HG02870 (cell line): Measurements from ENCODE around the gene SYK.
"Not testable (repeated sequence)": the region's sequence is repeated elsewhere in the genome, so short reads cannot be mapped to it uniquely, and the experiment has no call there.

ENCODE experiments used
- ATAC-seq: cut with Tn5 transposase; IDR thresholded peaks from one replicate; pipeline ENCODE4 v1.9.1; 2021; ENCODE audit warnings: mild to moderate bottlenecking, moderate library complexity; ENCODE audit not compliant: unreplicated experiment

Gene SYK

DNA sequence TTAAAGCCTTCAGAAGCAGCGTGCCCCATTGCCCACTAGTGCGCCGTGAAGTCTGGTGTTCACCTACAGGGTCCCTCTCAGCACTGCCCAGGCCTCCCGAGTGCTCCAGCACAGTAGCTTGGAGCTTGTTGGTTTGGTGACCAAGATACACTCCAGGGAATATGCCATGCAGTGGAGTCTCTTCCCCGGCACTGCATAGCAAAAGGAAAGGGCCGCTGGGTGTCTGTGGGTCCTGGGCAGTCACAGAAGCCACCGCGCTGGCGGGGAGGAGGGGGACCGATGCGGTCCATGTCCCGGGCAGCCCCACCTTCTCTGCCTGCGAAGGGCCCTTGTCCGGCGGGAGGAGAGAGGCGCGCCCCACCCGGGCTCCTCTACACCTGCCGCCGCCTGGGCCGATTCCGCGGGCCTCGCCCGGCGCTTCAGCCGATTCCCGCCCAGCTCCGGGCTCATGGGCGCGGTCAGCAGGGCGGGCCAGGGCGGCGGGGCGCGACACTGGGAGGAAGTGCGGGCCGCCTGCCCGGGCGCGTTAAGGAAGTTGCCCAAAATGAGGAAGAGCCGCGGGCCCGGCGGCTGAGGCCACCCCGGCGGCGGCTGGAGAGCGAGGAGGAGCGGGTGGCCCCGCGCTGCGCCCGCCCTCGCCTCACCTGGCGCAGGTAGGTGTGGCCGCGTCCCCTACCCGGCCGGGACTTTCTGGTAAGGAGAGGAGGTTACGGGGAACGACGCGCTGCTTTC, at the start of gene SYK:
Gene SYK (plus strand): TSS at position 579 of the 732 bp plus-strand sequence. CDS start 42,080 bp downstream, outside the sequence.
- ATAC-seq = peak; percentile 28

DNA sequence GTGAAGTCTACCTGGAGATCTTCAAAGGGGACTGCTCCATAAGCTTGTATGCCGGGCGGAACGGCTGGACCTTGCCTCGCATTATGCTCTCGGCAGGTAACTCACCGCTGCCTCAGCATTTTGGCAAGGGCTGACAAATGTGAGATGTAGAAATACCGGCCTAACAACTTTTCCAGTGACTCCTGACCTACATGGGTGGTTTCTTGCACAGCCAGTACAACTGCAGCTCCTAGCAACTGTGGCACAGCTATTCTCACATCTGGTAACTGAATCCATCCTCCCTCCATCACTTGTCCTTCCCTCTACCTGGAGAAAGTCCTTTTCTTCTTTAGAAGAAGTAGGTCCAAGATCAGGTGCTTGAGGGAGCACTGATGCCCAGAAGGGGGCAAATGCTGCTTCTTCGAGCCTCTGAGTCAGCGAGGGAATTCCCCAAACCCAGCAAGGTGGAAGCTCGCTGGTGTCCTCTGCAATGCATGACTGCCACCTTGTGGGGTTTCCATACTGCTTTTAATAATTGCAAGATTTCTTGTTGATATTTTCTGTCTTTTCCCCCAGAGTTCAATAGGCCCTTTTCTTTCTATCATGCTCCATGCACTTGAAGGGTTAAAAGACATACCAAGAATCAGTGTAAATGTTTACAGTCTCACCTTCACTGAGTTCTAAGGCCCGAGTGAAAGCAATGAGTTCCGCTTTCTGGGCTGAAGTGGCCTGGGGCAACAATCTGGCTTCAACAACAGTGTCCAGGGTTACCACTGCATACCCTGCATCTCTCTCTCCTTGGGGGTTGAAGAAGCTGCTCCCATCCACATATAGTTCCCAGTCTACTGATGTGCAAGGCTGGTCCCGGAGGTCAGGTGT, 45.9 kb upstream of the SYK start:
- not testable (repeated sequence) for ATAC-seq

DNA sequence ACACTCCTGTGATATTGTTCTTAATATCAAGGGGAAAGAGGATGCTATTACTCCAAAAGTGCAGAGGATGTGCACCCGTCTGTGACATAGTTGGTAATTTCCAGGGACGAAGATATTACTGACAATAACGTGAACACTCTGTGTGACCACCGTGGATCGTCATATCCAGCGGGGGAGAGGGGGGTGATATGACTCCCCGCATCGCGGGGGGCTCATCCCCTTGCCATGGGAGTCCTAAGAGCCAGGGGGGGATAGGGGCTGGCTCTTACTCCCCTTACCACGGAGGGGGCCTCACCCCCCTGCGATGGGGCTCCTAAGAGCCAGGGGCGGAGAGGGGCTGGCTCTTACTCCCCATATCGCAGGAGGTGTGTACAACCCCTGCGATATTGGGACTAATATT, 41.0 kb upstream of the SYK start:
- ATAC-seq = not testable (repeated sequence)

DNA sequence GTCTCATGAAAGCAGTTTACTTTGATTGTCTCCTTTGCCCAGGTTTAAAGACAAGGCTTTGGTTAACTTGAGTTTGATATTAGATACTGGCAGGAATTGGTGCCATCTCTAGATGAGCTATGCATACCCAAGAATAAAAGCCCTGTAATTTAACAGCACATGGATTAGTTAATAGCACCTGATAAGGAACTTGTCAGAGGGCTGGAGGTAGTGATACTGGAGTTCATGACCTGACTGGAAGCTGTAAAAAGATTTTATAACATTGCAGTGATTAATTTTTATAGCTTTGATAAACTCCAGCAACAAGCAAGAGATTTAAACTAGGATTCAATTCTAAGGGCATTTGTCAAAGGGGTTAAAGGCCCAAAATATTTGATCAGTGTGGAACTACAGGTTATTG, 34.9 kb upstream of the SYK start:
- no peak for ATAC-seq

DNA sequence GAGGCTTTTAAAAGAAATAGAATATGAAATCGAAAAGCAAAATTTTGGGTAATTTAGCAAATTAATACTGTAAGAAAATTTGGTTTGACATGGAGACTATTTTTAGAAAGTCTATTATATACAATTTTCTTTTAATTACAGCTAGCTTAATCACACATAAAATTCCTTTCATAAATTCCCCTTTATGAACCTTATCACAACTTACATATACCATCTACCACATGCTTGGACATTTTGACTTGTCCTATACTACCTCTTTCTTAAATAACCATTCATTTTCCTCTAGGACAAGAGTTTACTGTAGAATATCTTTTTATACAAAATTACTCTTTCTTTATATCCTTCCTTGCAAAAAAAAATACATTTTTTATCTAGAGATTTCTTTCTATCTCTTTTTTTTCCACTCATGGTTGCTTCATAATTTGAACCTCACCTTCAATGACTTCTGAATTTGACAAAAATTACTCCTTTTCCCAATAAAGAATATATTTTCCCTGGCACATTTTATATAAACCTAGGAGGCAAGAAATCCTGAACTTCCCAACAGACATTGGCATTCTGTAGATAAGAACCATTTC, 34.0 kb upstream of the SYK start:
- ATAC-seq = no peak

GRCh38 chr9:90770182-90770738, 31.4 kb upstream of the SYK start:
- peak; percentile 51 for ATAC-seq

DNA sequence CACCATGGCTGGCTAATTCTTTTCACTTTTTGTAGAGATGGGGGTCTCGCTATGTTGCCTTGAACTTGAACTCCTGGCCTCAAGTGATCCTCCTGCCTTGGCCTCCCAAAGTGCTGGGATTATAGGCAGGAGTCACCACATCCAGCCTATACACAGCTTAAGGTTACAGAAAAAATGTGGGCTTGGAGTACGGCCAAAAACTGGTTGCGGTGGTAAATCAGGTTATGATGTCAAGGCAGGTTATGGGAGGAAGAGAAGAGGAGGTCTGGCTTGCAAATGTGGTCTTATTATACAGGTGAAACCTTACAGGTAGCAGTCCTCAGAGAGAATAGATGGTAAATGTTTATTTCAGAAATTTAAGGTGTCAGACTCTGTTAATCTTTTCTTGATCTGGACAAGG, 30.7 kb upstream of the SYK start:
- ATAC-seq = no peak

DNA sequence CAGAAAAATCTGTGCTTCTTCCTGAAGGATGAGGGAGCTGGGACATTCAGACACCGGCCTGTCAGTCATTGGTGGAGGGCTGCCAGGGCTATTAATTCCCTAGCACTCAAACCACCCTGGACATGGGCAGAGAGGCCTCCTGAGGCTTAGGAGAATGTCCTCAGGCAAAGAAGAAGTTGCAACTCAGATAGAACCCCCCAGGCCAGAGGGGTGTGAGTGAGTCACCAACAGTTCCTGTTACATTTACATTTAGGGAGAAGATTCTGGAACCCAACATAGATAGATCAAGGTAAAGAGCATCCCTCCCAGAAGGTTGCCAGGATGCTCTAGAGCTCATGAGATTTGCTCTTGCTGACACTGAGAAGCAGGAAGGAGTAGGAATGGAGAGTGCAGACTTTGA, 29.2 kb upstream of the SYK start:
- no peak for ATAC-seq

DNA sequence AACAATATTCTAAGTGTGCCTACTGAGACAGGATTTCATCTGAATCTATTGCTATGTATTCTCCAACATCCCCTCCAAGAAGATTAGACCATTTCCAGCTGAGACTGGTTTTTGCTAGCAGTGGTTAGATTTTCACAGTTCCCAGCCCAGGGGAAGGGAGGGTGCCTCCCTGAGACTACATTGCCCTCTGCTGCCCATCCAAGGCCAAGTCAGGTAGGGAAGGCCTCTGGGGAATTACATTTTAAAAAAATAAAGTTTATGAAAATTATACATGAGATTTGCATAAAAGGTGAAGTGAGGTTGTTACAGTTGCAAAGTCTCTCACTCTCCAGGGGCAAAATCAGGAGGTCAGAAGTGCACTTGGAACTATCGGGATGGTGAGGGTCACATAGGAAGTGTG, 28.0 kb upstream of the SYK start:
- no peak for ATAC-seq

GRCh38 chr9:90774071-90774470, 27.5 kb upstream of the SYK start:
- ATAC-seq = no peak

DNA sequence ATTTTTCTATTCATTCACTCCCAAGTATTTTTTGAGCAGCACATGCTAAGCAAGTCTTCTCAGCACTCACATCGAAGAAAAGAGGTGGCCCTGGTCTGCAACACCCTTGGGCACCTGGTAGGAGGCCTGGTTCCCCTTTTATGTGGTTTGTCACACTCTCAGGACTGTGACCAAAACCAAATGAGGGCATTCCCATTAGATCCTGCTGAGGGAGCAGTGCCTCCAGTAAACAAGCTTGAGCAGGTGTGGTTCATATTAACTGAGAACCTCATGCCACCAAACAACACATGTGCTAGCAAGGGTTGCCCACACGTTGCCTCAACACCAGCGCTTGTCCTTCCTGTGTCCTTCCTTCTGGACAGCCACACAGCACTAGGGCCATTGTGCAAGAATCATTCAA, 26.9 kb upstream of the SYK start:
- ATAC-seq = peak; percentile 59

- ATAC-seq = no peak
These were observed 26.0 kb upstream of the SYK start for GRCh38 chr9:90775657-90776056.

GRCh38 chr9:90778746-90779145, 22.9 kb upstream of the SYK start:
- ATAC-seq = no peak

GRCh38 chr9:90783552-90783951, 18.1 kb upstream of the SYK start:
- ATAC-seq = no peak

DNA sequence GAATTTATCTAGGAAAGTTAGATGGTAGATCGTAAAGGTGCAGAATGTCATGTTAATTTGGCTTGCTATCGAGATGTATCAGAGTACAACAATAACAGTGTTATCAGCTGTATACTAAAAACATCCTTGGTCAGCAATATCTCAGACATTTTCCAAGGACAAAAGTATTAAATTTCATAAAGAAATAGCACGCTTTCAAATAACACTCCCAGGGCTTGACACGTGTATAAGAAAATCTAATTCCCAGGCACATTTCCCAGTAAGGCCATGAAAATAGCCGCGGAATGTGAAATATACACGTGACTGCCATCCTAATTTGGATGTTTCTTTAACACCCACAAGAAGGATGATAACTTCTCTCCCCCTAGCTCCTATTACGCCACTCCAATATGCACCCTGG, 17.7 kb upstream of the SYK start:
- no peak for ATAC-seq

DNA sequence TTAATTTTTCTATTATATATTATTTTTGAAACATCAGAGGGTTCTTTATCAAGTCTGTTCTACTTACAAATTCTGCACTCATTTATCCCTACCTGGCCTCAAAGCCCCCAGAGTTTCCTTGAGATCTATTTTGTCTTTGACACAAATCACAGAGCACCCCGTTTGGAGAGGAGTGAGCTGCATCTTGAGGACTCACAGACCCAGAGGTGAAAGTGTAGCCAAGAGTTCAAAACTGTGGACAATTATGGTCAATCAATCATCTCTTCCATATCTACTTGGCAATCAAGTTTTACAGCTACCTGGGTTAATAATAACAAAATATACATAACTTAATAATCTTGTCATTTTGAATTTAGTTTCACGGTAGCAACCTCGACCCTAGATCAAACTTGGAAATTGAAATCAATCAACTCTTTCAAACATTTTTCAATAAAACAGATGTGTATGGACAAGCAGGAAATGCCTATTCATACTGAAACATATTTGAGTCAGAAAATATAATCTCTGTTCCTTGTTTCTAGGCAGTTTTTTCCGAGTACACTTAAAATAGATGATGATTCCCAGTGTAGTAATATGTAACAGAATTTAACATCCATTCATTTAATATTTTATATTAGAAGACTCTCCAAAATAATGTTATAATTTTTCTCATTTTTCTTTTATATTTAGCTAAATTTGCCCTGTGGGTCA, 13.7 kb upstream of the SYK start:
- no peak for ATAC-seq

DNA sequence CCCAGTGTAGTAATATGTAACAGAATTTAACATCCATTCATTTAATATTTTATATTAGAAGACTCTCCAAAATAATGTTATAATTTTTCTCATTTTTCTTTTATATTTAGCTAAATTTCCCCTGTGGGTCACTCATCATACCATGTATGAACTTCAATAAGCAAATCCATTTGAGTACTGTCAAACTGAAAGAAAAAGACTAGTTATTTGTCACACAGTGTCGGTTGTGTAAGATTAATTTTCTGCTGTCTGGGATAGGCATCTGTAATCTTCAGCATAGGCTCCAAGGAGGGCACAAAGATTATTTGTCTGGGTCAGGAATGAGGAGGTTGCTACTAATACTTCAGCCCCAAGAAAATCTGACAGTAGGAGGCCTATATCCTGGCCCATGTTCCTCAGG, 13.1 kb upstream of the SYK start:
- ATAC-seq = not testable (repeated sequence)

DNA sequence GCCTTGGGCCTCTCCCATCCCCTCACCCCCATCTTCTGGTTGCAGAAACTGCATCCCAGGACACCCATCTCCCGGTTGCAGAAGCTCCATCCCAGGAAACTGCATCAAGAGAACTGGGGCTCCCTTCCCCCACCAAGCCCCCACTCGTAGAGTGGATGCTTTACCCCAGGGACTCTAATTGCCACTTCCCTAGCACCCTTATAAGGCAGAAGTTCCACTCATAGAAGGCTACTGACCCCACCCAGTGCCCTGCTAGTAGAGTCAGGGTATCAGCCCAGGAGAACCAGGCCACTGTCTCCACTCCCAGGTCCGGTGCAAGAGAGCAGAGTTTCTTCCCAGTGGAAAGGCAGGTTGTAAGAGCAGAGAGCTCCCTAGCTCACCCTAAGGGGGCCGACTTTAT, 12.2 kb upstream of the SYK start:
- ATAC-seq = no peak

DNA sequence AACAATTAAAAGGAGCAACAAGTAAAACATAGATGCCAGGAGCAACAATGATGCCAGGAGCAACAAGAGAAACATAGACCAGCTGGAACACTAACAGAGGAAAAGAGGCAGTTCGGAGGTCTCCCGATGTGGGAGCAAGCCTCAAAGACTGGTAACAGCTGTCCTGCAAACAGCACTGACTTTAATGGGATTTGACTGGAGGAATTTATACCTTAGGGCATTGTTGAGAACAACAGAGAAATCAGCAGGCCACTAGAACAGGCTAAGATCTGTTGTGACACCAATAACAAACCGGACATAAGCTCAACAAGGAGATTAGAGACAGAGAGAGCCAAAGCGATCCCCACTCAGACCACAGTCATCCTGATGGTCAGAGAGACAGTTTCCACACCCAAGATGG, 11.8 kb upstream of the SYK start:
- ATAC-seq = no peak

GRCh38 chr9:90793024-90793423, 8.6 kb upstream of the SYK start:
- not testable (repeated sequence) for ATAC-seq

- no peak for ATAC-seq
These were observed 7.9 kb upstream of the SYK start for GRCh38 chr9:90793729-90794128.
